ENCODE data around the gene IGF1R.
"Not testable (repeated sequence)": the region's sequence is repeated elsewhere in the genome, so short reads cannot be mapped to it uniquely, and the experiment has no call there.

Gene IGF1R

GRCh38 chr15:98952381-98952803 lies 304.1 kb downstream of the IGF1R start:
- DNase-seq: no peak

- no peak for DNase-seq
Observed at GRCh38 chr15:98953000-98953787, 304.9 kb downstream of the IGF1R start.

GRCh38 chr15:98953968-98954367 lies 305.6 kb downstream of the IGF1R start:
- no peak for DNase-seq

GRCh38 chr15:98954411-98954810 lies 306.1 kb downstream of the IGF1R start:
- DNase-seq: no peak

- no peak for DNase-seq
Observed at GRCh38 chr15:98955331-98955730, 307.0 kb downstream of the IGF1R start.

GRCh38 chr15:98955961-98956723 lies 307.8 kb downstream of the IGF1R start:
- DNase-seq: no peak

- no peak for DNase-seq
Observed at GRCh38 chr15:98956796-98957553, 308.6 kb downstream of the IGF1R start.

- no peak for DNase-seq
Observed at GRCh38 chr15:98957655-98958054, 309.3 kb downstream of the IGF1R start.

- DNase-seq: no peak
Observed at GRCh38 chr15:98958076-98958475, 309.7 kb downstream of the IGF1R start.

GRCh38 chr15:98958918-98959639 lies 310.7 kb downstream of the IGF1R start:
- no peak for DNase-seq

GRCh38 chr15:98959640-98960007 lies 311.3 kb downstream of the IGF1R start:
- DNase-seq: no peak

- DNase-seq: no peak
Observed at GRCh38 chr15:98960555-98961050, 312.3 kb downstream of the IGF1R start.

- DNase-seq: no peak
Observed at GRCh38 chr15:98963444-98963843, 315.1 kb downstream of the IGF1R start.

- DNase-seq: no peak
Observed at GRCh38 chr15:98964466-98965133, 316.3 kb downstream of the IGF1R start.

- DNase-seq: not testable (repeated sequence)
Observed at GRCh38 chr15:98965134-98965491, 316.8 kb downstream of the IGF1R start.

- DNase-seq: no peak
Observed at GRCh38 chr15:98965597-98965996, 317.3 kb downstream of the IGF1R start.

GRCh38 chr15:98966091-98966787 lies 317.9 kb downstream of the IGF1R start:
- DNase-seq: no peak

- DNase-seq: no peak
Observed at GRCh38 chr15:98967096-98967495, 318.8 kb downstream of the IGF1R start.

GRCh38 chr15:98967916-98968315 lies 319.6 kb downstream of the IGF1R start:
- no peak for DNase-seq

GRCh38 chr15:98968576-98968975 lies 320.2 kb downstream of the IGF1R start:
- no peak for DNase-seq

- no peak for DNase-seq
Observed at GRCh38 chr15:98969126-98969735, 320.9 kb downstream of the IGF1R start.
